ENCODE results near the gene ANKRD12.
A peak's percentile ranks its signal among the peaks of the same experiment; 100 is the strongest.
"Not testable (repeated sequence)": the region's sequence is repeated elsewhere in the genome, so short reads cannot be mapped to it uniquely, and the experiment has no call there.

ANKRD12 gene

DNA sequence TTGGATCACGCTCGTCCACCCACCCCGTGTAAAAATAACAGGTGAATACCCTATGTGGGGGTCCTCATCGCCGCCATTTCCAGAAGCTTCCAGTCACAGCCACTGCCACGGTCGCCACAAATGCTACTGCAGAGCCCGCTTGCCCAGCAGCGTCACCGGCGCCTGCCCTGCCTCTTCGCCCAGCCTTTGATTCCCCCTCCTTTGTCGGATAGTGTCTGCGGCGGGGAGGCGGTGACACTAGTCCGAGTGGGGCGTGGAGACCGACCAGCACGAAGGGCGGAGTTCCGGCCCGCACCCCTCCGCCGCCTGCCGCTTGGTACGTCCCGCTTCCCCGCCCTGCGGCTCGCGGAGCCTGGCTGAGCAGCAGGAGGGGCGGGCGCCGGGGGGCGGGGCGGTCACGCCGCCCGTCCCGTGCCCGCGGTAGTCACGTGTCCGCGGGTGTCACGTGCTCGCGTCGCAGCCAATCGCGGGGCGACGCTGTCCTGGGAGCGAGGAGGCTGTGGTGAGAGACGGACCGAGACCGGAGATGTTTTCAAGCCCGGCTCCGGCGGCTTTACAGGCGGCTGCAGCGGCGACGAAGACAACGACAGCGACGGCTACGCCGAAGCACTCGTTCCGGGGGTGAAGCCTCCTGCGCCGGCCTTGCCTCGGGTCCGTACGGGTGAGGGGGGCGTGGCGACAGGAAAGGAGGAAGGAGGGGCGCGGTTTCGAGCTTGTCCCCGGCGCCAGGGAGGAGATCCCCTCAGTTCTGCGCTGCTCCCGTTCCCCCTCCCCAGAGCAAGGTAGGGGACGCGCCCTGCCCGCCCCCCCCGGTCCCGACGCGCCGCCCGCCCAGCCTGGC, at the start of gene ANKRD12:
Gene ANKRD12 (plus strand): TSS at position 467 of the 841 bp plus-strand sequence. CDS start 45,652 bp downstream, outside the sequence.
- H3K27ac ChIP-seq, result peak within 1 kb of the TSS; percentile 92
- no peak for TF ChIP-seq CTCF (conservative IDR thresholded peaks at IDR 0.05)

GRCh38 chr18:9087144-9087543, 49.4 kb upstream of the ANKRD12 start:
- H3K27ac ChIP-seq, result no peak overlapping the region
- TF ChIP-seq CTCF (conservative IDR thresholded peaks at IDR 0.05), result no peak

- no peak overlapping the region for H3K27ac ChIP-seq
- no peak for TF ChIP-seq CTCF (conservative IDR thresholded peaks at IDR 0.05)
These were observed 48.3 kb upstream of the ANKRD12 start for GRCh38 chr18:9088252-9088651.

DNA sequence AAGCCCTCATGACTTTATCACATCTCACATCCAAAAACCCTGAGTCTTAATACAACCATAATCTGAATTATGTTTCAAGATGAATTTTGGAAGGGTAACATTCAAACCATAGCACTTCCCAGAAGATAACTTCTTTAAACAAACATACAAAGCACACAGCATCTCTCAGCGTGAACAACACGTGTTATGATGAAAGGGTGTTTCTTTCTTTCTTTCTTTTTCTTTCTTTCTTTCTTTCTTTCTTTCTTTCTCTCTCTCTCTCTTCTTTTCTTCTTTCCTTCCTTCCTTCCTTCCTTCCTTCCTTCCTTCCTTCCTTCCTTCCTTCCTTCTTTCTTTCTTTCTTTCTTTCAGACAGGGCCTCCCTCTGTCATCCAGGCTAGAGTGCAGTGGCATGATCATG, 47.9 kb upstream of the ANKRD12 start:
- not testable (repeated sequence) for H3K27ac ChIP-seq

DNA sequence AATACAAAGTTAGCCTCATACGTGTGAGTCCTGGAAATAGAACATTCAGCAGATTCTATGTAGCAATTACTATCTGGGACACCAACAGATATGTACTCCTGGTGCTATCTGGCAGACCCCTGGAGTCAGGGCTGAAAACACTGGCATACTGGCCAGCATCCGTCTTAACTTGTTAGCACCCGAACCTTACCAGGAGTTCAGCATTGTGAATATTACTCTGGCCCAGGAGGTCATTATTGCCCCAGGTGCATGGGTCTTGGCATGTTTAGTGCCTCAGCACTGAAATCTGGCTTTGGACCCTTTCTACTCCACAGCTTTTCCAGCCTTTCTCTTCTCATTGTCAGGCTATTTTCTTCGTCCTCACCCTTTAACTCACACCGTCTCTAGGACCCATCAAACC, 46.0 kb upstream of the ANKRD12 start:
- H3K27ac ChIP-seq, result no peak overlapping the region
- TF ChIP-seq CTCF (conservative IDR thresholded peaks at IDR 0.05), result no peak

DNA sequence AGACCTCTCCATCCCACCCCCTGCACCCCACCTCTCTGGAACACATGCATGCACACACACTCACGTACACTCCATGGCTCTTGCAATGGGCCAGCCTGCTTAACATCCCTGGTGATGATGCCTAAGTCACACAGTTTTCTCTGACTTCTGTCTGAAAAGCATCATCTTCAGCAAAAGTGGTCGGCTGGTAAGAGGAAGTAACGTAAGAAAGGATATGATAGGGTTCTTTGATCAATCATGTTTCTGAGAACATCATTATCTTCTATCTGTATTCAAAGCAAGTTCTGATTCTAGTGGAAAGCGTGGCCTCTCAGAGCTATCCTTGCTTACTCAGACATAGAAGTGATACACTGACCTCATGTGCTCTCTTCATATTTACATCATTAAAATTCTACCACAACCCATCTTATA, 45.5 kb upstream of the ANKRD12 start:
- no peak overlapping the region for H3K27ac ChIP-seq
- no peak for TF ChIP-seq CTCF (conservative IDR thresholded peaks at IDR 0.05)

- no peak overlapping the region for H3K27ac ChIP-seq
- TF ChIP-seq CTCF (conservative IDR thresholded peaks at IDR 0.05), result no peak
These were observed 43.9 kb upstream of the ANKRD12 start for GRCh38 chr18:9092665-9093064.

DNA sequence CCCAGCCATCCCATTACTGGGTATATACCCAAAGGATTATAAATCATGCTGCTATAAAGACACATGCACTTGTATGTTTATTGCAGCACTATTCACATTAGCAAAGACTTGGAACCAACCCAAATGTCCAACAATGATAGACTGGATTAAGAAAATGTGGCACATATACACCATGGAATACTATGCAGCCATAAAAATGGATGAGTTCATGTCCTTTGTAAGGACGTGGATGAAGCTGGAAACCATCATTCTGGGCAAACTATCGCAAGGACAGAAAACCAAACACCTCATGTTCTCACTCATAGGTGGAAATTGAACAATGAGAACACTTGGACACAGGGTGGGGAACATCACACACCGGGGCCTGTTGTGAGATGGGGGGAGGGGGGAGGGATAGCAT, 43.5 kb upstream of the ANKRD12 start:
- H3K27ac ChIP-seq, result not testable (repeated sequence)

All from VCaP (cell line).